HG02759 (cell line): ENCODE data around the gene MTA1.
A peak's percentile ranks its signal among the peaks of the same experiment; 100 is the strongest.

Source experiments
- ATAC-seq: cut with Tn5 transposase; IDR thresholded peaks from one replicate; pipeline ENCODE4 v1.9.1; 2021; ENCODE audit warnings: mild to moderate bottlenecking, moderate library complexity; ENCODE audit not compliant: unreplicated experiment

The MTA1 gene

DNA sequence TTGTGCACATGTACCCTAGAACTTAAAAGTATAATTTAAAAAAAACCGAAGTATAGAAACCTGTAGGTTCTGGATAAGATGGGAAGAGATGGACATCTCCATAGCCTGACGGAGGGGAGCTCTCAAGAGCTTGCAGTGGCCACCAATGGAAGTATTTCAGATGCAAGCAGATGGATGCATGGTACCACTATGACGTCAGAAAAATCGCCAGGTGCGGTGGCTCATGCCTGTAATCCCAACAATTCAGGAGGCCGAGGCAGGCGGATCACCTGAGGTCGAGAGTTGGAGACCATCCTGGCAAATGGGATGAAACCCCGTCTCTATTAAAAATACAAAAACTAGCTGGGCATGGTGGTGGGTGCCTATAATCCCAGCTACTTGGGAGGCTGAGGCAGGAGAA is 17.9 kb upstream of the MTA1 start:
- ATAC-seq = no peak

DNA sequence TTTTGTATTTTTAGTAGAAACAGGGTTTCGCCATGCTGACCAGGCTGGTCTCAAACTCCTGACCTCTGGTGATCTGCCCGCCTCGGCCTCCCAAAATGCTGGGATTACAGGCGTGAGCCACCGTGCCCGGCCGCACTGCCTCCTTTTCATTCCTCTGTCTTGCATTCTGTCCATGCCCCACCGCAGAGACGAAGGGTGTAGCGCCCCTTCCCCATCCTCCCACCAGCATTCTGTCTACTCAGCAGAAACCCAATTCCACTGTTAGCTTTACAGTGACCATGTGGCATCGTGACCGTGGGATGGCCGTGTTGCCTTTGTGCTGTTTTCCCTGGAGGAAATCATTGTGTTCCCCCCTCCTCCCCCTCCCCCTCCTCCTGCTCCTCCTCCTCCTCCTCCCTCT is 11.0 kb upstream of the MTA1 start:
- ATAC-seq = no peak

DNA sequence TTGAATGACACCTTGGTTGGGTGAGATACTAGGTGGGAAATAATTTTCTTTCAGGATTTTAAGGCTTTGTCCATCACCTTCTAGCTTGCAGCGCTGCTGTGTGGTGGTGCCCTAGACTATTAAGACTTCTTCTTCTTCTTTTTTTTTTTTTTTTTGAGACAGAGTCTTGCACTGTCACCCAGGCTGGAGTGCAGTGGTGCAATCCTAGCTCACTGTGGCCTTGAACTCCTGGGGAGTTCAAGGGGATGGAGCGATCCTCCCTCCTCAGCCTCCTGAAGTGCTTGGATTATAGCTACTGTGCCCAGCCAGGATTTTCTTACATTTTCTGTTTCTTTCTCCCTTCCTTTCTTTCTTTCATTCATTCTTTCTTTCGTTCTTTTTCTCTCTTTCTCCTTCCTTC is 10.3 kb upstream of the MTA1 start:
- ATAC-seq = no peak

DNA sequence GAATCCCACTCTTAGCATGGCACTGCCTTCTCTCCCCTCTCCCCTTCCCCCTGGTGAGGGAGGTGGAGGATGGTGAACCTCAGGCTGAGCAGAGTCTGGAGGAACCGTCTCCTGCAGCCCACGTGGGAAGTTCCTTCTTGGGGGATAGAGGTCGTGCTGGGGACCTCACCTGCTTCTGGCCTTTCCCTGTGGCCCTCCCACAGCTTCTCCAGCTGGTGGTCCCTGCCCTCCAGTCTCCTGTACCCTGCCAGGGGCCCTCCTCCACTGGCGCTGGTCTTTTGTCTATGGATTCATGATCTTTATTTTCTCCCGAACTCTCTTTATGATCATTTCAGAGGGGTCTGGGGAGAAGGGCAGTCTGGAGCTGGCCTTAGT is 9.0 kb upstream of the MTA1 start:
- no peak for ATAC-seq

DNA sequence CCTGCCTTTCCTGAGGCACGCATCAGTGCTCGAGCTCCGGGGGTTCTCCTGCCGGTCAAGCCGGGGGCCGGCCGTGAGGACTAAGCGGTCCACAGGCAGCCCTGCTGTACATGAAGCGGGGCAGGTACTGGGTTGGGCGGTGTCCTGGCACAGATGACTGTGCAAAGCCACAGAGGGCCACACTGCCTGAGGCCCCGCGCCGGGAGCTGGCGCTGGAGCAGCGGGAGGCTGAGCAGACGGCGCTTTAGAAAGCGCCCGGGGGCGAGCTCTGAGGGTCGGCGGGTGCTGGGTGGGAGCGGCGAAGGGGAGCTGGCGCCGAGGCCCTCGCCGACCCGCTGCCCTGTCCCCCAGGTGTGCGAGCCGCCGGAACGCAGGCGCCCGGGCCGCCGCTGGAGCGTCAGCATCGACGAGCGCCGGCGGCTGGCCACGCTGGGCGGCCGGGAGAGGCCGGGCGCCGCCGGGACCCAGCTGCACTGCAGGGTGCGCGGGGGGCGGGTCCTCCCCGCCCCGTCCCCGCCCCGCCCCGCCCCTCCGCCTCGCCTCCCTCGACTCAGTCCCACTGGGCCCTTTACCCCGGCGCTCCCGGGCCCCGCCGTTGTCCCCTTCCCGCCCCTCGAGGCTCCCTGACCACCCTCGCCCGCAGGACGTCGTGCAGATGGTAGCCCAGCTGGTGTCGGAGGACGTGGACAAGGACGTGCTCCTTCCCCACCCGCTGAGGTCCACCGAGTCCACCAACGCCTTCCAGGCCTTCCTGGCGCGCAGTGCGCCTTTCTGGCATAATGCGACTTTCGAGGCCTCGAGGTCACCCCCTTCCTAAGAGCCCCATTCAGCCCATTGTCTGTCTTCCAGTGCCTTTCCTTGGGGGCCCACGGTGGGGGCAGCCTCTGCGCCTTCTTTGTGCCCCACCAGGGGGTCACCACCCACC is 8.3 kb upstream of the MTA1 start:
- no peak for ATAC-seq

DNA sequence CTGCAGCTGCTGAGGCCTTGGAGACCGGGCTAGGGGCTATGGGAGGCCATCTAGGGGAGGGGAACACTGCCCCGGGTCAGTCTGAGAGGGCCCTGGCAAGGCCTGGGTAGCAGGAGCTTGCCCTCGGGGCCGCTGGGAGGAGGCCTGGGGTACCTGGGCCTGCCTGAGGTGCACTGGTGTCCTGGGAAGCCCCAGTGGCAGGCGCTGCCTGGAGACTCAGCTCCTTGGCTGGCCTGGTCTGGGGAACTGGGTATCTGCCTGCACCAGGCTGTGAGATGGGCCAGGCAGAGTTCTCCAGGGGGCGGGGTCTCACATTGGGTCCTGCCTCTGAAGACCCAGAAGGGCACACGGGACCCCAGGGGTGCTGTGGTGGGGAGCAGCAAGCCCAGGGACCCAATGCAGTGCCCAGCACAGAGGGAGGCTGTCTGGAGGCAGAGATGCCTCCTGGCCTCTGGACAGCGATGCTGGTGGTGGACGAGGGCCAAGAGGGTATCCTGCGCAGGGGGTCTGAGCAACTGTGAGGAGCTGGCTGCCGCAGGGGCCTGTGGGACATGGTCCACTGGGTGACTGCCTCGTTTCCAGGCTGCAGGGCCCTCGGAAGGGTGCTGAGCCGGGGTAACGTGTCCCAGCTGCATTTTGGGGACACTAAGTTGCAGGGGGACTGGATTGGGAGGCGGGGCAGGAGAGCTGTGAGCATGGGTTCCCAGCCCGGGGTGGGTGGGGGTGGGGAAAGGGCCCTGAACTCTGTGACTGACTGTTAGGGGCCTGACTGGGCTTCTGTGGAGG is 7.4 kb upstream of the MTA1 start:
- no peak for ATAC-seq

DNA sequence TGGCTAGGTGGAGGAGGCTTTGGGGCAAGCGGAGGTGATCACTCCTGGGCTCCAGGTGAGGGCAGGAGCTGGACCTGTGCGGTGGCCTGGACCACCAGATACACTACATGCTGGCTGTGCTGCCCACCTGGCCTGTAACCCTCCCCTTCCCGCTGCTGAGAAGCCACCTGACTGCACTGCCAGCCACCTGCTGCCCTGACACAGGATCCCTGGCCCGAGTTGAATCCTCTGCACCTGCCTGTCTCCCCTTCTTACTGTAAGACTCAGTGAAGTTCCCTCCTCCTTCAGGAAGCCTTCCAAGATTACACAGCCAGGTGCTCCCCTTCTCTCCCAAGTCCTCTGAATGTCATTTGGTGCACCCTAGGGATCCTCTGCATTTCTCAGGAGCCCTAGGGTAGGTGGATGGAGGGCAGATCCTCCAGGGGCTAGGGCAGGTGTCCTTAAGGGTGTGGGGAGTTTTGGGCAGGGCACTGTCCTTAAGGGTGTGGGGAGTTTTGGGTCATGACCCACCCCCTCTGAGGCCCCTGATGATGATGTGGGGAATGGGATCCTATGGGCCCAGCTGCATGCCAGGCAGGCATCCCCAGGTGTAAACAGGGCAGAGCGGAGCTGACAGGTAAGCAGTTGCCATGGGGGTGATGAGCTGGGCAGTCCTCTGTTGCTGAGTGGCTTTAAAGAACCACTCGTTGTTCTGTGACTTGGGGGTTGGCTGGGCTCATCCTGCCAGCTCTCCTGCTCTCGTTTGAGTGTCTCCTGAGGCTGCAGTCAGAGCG is 6.7 kb upstream of the MTA1 start:
- no peak for ATAC-seq

DNA sequence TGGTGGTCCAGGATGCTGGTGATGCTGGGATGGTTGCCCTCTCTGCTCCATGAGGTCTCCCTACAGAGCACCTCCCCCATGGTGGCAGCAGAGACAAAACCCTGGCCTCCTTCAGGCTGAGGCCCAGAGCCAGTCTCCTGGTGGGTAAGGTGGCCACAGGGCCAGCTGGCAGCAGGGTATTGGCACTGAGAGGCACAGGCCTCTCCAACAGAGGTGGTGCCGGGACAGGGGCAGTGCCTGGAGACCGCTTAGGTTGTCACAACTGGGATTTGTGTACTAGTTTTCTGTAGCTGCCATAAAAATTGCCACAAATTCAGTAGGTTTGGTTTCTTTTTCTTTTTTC is 6.1 kb upstream of the MTA1 start:
- ATAC-seq = no peak

DNA sequence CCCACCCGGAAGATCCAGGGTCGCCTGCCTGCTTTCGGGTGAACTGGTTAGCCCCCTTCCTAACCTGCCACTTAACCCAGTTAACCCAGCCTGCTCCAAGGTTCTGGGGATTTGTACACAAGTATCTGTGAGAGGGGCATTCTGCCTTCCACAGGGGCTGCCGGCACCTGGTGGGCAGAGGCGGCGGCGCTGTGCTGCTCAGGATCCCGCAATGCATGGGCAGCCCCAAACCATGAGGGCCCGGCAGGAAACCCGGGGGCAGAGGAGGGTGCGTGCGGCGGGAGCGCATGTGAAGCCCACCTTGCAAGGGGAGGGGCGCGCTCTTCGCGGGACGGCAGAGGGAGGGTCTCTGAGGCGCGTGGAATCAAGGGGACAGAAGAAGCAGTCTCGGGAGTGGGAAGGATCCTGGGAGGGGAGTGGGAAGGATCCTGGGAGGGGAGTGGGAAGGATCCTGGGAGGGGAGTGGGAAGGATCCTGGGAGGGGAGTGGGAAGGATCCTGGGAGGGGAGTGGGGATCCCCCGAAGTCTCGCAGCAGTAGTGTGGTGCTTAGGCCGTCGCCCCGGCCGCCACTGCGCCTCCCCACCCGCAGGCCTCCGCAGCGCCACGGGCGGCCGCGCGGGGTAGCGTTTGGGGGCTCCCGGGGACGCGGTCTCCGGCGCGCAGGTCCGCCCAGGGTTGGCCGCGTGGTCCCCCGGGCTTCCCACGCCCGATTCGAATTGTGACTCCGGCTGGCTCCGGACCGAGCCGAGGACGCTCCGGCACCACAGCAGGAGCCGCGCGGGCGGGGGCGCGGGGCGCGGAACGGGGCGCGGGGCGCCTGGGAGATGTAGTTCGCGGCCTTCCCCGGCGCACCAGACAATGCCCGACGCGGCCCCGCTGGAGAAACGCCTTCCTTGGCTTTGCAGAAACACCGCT is 4.9 kb upstream of the MTA1 start:
- ATAC-seq = peak; percentile 66

DNA sequence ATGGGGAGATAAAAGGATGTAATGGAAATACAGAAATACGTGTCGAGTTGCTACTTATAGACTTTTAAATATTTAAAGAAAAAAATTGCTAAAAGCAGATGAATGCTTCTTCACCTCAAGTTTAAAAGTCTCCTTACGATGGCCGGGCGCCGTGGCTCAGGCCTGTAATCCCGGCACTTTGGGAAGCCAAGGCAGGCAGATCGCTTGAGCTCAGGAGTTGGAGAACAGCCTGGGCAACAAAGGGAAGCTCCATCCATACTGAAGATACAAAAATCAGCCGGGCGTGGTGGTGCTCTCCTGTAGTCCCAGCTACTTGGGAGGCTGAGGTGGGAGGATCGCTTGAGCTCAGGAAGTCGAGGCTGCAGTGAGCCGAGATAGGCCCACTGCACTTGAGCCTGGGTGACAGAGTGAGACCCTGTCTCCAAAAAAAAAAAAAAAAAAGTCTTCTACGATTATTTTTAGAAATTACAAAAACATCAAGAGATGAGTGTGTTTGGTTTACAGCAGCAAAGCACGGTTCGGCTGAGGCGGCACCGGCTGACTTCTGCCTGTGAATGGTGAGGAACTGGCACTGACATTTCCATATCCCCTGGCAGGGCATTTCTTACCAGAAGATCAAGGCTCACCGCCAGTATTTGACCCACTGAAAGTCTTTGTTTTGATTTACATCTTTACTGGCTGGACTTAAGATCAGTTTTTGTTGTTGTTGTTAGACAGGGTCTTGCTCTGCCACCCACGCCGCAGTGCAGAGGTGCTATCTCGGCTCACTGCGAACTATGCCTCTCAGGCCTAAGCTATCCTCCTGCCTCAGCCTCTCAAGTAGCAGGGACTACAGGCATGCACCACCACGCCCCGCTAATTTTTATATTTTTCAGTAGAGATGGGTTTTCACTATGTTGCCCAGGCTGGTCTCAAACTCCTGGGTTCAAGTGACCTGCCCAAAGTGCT is 3.9 kb upstream of the MTA1 start:
- ATAC-seq = no peak

DNA sequence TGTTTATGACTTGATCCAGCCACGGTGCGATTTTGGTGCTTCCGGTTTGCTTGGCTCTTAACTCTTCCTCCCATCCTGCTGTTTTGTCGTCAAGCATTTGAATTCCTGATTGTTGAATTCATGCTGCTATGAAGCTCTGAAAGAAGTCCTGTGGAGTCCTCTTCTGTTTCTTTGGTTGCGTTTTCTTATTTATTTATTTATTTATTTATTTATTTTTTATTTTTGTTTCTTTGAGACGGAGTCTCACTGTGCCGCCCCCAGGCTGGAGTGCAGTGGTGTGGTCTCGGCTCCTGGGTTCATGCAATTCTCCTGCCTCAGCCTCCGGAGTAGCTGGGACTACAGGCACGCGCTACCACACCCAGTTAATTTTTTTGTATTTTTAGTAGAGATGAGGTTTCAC is 3.0 kb upstream of the MTA1 start:
- ATAC-seq = no peak

DNA sequence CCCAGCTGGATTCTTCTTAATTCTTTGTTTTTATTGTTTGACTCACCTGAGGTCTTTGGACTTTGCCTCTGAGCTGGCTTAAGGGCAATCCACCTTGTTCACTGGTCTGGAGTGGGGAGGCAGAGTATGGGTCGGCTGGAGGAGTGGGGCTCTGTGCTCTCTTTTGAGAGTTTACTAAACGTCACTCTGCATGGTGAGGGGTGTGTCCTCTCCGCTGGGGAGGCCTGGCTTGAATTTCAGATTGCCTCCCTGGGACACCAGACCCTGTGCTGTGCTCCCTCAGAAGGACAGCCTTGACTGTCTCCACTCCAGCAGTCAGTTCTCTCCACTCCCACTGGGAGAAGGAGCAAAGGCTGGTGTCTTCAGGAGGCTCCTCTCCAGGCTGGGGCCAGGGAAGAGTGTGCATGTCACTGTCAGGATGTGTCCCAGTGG is 1.9 kb upstream of the MTA1 start:
- ATAC-seq = no peak

DNA sequence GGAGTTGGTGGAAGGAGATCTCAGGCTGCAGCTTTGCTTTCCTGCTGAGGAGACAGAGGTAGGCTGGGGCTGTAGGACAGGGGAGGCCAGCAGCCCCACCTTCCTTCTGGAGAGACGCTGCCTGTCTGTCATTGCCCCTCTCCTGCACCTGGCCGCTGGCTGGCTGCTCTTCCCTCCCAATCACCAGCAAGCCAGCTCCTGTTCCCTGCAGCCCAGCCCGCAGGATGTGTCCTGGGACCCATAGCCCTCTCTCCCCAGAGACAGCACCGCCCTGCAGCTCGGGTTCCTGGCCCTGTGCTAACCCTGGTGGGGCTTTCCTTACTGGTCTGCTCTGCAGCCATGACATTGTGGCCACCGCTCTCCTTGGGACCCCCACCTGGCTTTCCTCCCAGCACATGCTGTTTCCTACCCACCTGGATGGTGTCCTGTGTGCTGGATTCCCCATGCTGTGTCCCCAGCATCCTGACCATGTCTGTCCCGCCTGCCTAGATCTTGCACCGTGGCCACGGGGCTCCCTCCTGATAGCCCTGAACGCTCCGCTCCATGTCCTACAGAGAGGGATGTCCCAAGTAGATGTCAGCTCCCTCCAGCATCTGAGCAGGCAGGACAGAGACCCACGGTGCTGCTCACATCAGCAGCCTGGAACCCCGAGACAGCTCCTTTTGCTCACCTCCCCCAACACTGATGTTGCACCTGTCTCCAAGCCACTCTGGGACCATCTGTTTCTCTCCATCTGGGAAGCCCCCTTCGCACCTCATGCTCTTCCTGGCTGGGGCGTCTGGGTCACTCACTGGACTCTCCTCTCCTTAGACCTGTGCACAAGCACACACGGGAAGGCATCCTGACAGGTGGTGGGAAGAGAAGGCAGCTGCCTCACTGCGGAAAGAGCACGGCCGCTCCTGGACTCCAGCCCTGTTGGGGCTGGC is 1.1 kb upstream of the MTA1 start:
- no peak for ATAC-seq

DNA sequence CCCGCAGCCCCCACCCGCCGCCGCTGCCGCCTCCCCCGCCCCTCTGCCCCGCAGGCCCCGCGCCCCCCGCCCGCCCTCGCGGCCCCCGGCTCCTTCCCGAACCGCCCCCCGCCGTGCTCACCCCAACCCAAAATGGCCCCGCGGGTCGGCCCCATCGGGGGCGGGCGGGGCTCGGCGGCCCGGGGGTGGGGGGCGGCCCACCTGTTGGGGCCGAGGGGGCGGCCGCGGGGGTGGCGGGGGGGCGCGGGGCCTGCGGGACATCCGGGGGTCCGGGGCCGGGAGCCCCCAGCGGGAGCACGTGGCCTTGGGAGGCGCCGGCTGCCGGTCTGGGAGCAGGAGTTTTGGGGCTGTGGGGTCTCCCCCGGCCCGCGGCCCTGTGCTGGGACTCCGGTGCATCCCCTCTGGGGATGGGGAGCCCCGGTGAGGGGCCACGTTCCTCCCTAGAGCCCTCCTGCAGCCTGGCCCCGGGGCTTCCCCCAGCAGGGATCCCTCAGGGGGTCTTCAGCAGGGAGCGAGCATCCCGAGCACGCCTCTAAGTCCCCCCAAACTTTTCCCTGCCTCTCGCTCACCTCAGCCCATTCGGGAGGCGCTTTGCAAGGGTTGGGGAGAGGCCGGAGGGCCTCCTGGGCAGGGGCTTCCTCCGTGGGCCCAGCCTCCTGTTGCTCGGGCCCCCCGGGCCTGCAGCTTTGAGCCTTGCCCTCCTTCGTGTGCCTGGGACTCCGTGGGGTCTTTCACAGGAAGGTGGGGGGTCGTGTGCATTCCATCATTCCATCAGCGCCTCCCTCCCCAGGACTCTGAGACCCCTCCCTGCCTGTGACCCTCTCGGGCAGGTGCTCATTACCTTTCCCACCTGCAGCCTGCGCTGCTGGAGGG is 710 bp downstream of the MTA1 start:
- ATAC-seq = no peak

DNA sequence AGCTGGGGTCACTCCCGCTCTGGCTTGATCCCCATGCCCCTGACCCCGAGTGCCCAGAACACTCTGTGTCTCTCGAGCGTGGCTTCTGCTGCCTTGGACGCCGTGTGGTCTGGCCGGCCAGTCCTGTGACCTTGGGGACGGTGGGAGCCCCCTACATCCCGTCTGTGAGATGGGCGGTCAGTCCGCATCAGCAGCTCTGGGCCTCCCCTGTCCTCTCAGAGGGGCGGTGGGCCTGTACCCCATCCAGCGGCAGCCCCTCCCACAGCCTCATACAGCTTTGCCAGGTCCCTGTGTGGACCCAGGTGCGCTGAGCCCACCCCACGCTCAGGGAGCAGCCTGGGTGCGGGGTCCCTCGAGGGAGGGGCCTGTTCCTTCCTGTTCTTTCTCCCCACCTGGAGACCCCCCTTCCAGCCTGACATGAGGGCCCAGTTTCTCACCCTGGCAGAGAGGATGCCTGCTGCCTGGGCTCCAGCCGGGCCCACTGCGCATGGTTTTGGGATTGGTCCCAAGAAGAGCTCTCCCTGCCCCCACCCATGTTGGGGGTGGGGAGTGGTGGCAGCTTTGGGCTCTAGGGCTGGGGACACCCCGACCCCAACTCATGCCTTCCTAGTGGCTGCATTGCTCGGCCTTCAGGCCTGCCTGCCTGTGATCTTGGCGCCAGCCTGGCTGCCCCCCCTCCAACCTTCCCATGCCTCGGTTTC is 1.5 kb downstream of the MTA1 start:
- ATAC-seq = no peak

DNA sequence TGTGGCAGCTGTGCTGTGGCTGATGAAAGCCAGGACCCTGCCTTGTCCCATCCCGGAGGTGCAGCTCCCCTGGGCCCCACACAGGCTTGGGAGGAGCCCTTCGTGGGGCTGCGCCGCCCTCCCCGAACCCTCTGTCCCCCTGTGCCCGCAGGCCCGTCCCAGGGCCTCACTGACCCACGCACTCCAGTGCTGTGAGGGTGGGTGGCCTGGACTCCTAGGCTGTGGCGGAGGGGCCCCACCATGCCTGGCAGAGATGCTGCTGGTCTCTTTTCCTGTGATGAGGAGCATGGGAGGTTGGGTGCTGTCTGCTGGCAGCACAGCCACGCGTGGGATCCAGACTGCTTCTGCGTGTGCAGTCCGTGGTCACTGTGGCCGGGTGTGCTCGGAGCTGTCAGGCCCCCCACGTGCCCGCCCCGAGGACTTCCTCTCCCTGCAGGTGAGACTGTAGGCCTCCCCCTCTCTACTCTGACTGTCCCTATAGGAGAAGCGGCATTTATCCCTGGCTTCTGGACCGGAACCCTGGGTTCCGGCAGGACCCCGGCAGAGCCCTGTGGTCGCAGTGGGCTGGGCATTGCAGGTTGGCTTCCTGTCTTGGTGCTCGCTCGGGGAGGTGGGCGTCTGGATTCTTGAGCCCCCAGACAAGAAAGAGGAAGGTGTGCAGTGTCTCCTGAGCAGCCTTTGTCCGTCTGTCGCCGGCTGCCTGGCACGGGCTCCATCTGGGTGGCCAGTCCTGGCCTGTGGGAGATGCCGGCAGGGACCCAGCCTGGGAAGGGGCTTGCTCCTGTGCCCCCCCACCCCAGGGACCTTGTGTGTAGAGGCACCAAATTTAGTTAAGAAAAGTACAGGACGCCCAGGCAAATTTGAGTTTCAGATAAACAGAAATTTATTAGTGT is 2.3 kb downstream of the MTA1 start:
- ATAC-seq = no peak
